Fibroblast of skin of abdomen (primary cell): Measurements from ENCODE around the gene ZSCAN16.

Experiments used
- DNase-seq: peaks from one replicate; pipeline ENCODE4 v3.0.0-alpha.2; 2013

The ZSCAN16 gene

GRCh38 chr6:28176373-28176772, 52.0 kb downstream of the ZSCAN16 start:
- DNase-seq, result no peak
